Keratinocyte (primary cell): ENCODE measurements around the gene AWAT2. TPM values are rescaled to one million over a fixed set of nuclear protein-coding genes. Genes with fewer than 3 reads are reported as not detected.

ENCODE experiments used
- DNase-seq: peaks from one replicate; pipeline ENCODE4 v3.0.0-alpha.2; 2011; ENCODE audit warnings: low read depth, missing footprints, low spot score
- FAIRE-seq: peaks from 2 replicates; lab custom pipeline; 2011; peaks lifted over from hg19 to GRCh38; lab: Jason Lieb, UNC
- H2AFZ ChIP-seq: 2 replicates; pipeline ENCODE4 v1.6.0; 2012; ENCODE audit warnings: low read length, control low read depth, inconsistent platforms; ENCODE audit not compliant: control insufficient read depth
- H3K27ac ChIP-seq: 2 replicates; pipeline ENCODE4 v1.5.1; 2011; ENCODE audit warnings: low read length; ENCODE audit not compliant: control insufficient read depth, insufficient read depth
- H3K27me3 ChIP-seq: 3 replicates; pipeline ENCODE4 v1.6.0; 2011; ENCODE audit warnings: low read length; ENCODE audit not compliant: control insufficient read depth, insufficient read depth; ENCODE audit errors: extremely low read depth
- H3K36me3 ChIP-seq, 2 experiments: 2 replicates in 1 of 2; 3 replicates in 1 of 2; pipeline ENCODE4 v1.5.1; 2011; ENCODE audit warnings: low read length in 2 of 2, mild to moderate bottlenecking in 1 of 2; ENCODE audit not compliant: control insufficient read depth in 2 of 2, insufficient read depth in 2 of 2; ENCODE audit errors: extremely low read depth in 1 of 2
- H3K4me1 ChIP-seq: 3 replicates; pipeline ENCODE4 v1.5.1; 2011; ENCODE audit warnings: low read length; ENCODE audit not compliant: control insufficient read depth, insufficient read depth; ENCODE audit errors: extremely low read depth
- H3K4me2 ChIP-seq: 3 replicates; pipeline ENCODE4 v1.6.0; 2011; ENCODE audit warnings: low read depth, low read length; ENCODE audit not compliant: control insufficient read depth, insufficient read depth; ENCODE audit errors: extremely low read depth
- H3K4me3 ChIP-seq, 3 experiments: fragments of 200-600 bp in 1 of 3; sonication (generic) in 1 of 3; 2 replicates in 2 of 3; 3 replicates in 1 of 3; pipeline ENCODE4 v1.5.1; 2011 to 2016; ENCODE audit warnings: low read length in 3 of 3, mild to moderate bottlenecking in 3 of 3, control low read depth in 2 of 3, inconsistent platforms in 1 of 3, low read depth in 1 of 3, mixed read lengths in 1 of 3, mixed run types in 1 of 3, moderate library complexity in 1 of 3; ENCODE audit not compliant: control insufficient read depth in 2 of 3, insufficient read depth in 2 of 3; ENCODE audit errors: extremely low read depth in 1 of 3
- H3K79me2 ChIP-seq: 2 replicates; pipeline ENCODE4 v1.6.0; 2012; ENCODE audit warnings: low read length; ENCODE audit not compliant: control insufficient read depth, insufficient read depth
- H3K9ac ChIP-seq: 3 replicates; pipeline ENCODE4 v1.6.0; 2011; ENCODE audit warnings: low read length; ENCODE audit not compliant: control insufficient read depth, insufficient read depth; ENCODE audit errors: extremely low read depth
- H3K9me1 ChIP-seq: 3 replicates; pipeline ENCODE4 v1.6.0; 2011; ENCODE audit warnings: low read length; ENCODE audit not compliant: control insufficient read depth, insufficient read depth; ENCODE audit errors: extremely low read depth
- H3K9me3 ChIP-seq: 2 replicates; pipeline ENCODE4 v1.5.1; 2012; ENCODE audit warnings: low read depth, low read length; ENCODE audit not compliant: control insufficient read depth
- H4K20me1 ChIP-seq: 3 replicates; pipeline ENCODE4 v1.6.0; 2011; ENCODE audit warnings: low read length; ENCODE audit not compliant: control insufficient read depth, insufficient read depth; ENCODE audit errors: extremely low read depth
- CTCF ChIP-seq, 3 experiments: IDR thresholded peaks in 1 of 3; conservative IDR thresholded peaks in 1 of 3; optimal IDR thresholded peaks in 1 of 3; 2 replicates in 2 of 3; 3 replicates in 1 of 3; pipeline versions ENCODE3 to v1.5.1; 2011; ENCODE audit warnings: low read length in 3 of 3, mild to moderate bottlenecking in 3 of 3, moderate library complexity in 2 of 3, control low read depth in 1 of 3, inconsistent platforms in 1 of 3; ENCODE audit not compliant: insufficient read depth in 2 of 3; ENCODE audit errors: extremely low read depth in 1 of 3
- EZH2 ChIP-seq: IDR thresholded peaks from one replicate; pipeline ENCODE4 v1.6.1; 2012; ENCODE audit warnings: inconsistent platforms, mild to moderate bottlenecking, low read length, moderate library complexity
- dilution Hi-C: fragments of 300-500 bp; cut with MboI; formaldehyde crosslinking; loops from one replicate; pipeline ENCODE4 v1.7.0; 2020; ENCODE audit warnings: low sequenced_read_pairs; ENCODE audit not compliant: extremely low pct_ligation_motif_present
- polyA plus RNA-seq, 5 experiments: library from polyadenylated mRNA; depleted of rRNA in 3 of 5; stranded (reverse) in 3 of 5; stranded (forward) in 1 of 5; unstranded in 1 of 5; fragments of >200 nt; gene quantifications; 1 replicate in 1 of 5; 2 replicates in 3 of 5; 3 replicates in 1 of 5; pipeline versions ENCODE4 v1.2.1 to v1.2.3, GENCODE V29; 2011 to 2012; ENCODE audit warnings: missing spikeins in 2 of 5, low read depth in 1 of 5, low replicate concordance in 1 of 5

The AWAT2 gene
- polyA plus RNA-seq, 1 donor (not counting 4 experiments of a cell fraction or from before 2014, with no cell fraction given), result not detected

GRCh38 chrX:70088751-70089150, 39.0 kb upstream of the AWAT2 start:
- H3K9me1 ChIP-seq, result no peaks in the 10 kb centered on the region
- no peak overlapping the region for H2AFZ ChIP-seq
- H3K36me3 ChIP-seq, result no peaks in the 10 kb centered on the region
- no peak overlapping the region for H3K27ac ChIP-seq
- dilution Hi-C loops, result no loop called here
- no peaks in the 10 kb centered on the region for H4K20me1 ChIP-seq
- no peak overlapping the region for H3K9ac ChIP-seq
- no peaks in the 10 kb centered on the region for H3K27me3 ChIP-seq
- H3K4me1 ChIP-seq, result no peaks in the 10 kb centered on the region
- H3K4me3 ChIP-seq, result no peak overlapping the region
- DNase-seq, result no peak
- H3K4me2 ChIP-seq, result no peak overlapping the region
- H3K79me2 ChIP-seq, result no peaks in the 10 kb centered on the region
- FAIRE-seq, result no peak
- no peak for TF ChIP-seq CTCF (optimal IDR thresholded peaks at IDR 0.05 in 1 of 3, IDR thresholded peaks at IDR 0.05 in 1 of 3, conservative IDR thresholded peaks at IDR 0.05 in 1 of 3; ENCODE audit: extremely low read depth in 1 of 3, insufficient read depth in 2 of 3, low read length in 3 of 3)
- no peak for TF ChIP-seq EZH2
- no peaks in the 10 kb centered on the region for H3K9me3 ChIP-seq

DNA sequence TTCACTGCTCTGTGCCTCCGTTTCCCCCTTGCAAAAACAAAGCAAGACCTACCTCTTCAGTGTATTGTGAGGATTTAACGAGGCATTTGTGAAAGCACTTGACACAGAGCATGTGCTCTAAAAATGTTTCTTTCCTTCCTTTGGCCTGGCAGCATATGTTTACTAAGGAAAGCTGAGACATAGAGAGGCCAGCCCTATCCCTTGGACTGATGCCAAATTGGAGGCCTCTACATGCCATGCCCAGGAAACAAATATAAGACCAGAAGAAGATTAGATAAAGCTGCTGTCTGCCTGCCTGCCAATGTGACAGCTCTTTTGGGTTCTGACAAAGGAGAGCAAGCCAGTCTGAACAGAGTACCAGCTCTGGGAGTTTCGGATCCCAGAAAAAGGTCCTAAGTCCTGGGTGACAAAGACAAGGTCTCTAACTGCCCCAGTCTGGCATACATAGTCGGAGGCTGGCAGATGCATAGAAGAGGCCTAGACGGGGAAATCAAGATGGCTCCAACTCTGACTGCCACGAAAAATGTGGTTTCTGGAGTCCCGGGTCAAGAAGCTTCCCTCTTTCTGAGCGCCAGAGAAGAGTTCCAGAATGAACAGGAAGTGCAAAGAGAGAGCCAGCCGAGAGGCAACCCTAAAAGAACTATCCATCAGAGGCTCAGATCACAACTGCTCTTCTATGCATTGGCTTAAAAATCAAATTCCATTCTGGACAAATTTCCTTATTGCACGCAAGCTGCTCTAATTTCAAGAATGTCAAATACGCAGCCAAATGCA, 38.3 kb upstream of the AWAT2 start:
- Histone ChIP-seq H3K4me3 (no peak overlapping the region), H3K79me2 (no peaks in the 10 kb centered on the region), H4K20me1 (no peaks in the 10 kb centered on the region), H3K9ac (no peak overlapping the region), H3K27ac (no peak overlapping the region), H2AFZ (no peak overlapping the region), H3K9me3 (no peaks in the 10 kb centered on the region), H3K9me1 (no peaks in the 10 kb centered on the region), H3K4me1 (no peaks in the 10 kb centered on the region), H3K36me3 (no peaks in the 10 kb centered on the region), H3K4me2 (no peak overlapping the region), H3K27me3 (no peaks in the 10 kb centered on the region)
- TF ChIP-seq EZH2, result no peak
- dilution Hi-C loops, result no loop called here
- DNase-seq (no peak), FAIRE-seq (no peak)
